Measurements from ENCODE around the gene UQCRH.
"Not testable (repeated sequence)": the region's sequence is repeated elsewhere in the genome, so short reads cannot be mapped to it uniquely, and the experiment has no call there.

DNA sequence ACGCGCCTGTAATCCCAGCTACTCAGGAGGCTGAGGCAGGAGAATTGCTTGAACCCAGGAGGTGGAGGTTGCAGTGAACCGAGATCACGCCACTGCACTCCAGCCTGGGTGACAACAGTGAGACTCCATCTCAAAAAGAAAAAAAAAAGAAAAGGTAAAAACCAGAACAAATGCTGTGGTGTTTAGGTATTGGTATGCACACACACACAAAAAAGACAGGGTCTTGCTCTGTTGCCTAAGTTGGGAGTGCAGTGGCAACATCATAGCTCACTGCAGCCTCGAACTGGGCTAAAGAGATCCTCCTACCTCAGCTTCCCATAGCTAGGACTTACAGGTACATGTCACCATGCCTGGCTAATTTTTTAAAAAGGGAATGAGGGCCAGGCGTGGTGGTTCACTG, 15.8 kb downstream of the UQCRH start:
- TF ChIP-seq, protein P1, sequence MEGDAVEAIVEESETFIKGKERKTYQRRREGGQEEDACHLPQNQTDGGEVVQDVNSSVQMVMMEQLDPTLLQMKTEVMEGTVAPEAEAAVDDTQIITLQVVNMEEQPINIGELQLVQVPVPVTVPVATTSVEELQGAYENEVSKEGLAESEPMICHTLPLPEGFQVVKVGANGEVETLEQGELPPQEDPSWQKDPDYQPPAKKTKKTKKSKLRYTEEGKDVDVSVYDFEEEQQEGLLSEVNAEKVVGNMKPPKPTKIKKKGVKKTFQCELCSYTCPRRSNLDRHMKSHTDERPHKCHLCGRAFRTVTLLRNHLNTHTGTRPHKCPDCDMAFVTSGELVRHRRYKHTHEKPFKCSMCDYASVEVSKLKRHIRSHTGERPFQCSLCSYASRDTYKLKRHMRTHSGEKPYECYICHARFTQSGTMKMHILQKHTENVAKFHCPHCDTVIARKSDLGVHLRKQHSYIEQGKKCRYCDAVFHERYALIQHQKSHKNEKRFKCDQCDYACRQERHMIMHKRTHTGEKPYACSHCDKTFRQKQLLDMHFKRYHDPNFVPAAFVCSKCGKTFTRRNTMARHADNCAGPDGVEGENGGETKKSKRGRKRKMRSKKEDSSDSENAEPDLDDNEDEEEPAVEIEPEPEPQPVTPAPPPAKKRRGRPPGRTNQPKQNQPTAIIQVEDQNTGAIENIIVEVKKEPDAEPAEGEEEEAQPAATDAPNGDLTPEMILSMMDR (IDR thresholded peaks at IDR 0.05) = not testable (repeated sequence)
- TF ChIP-seq POLR2A, POLR2AphosphoS5, EP300 (IDR thresholded peaks at IDR 0.05): not testable (repeated sequence)

Data from gastroesophageal sphincter (tissue), 3 donors.